ENCODE measurements around the gene ZNF148.

Gene ZNF148

DNA sequence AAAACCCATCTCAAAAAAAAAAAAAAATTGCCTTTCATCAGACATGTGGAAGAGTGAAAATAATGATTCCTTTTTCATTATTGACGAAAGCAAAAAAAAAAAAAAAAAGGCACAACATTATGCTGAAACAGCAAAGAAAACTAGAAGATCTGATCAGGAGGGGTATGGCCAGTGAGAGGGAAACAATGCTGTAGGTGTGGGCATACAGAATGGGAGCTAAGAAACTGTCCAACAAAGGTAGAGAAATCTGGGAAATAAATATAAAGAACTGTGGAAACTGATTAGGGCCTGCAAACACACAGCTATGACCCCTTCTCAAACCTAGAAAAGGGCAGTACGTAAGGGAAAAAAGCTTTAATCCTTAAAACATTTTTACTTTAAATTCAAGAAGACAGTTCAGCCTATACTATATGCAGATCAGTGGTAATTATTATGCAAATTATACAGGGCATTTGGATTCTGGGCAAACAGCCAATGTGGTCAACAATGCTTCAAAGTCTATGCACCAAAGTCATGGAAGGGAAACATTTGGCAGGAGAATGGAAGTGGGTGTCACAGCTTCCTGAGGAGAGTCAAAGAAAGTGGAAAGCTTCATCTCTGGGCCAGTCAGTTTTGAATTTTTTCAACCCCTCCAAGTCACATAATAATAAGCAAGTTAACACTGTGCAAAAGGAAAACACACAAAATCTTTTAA, 94.3 kb downstream of the ZNF148 start:
- DNase-seq (ENCODE audit: low spot score): no peak
- no peak for TF ChIP-seq CTCF (IDR thresholded peaks at IDR 0.05; ENCODE audit: extremely low read depth, missing control alignments)

DNA sequence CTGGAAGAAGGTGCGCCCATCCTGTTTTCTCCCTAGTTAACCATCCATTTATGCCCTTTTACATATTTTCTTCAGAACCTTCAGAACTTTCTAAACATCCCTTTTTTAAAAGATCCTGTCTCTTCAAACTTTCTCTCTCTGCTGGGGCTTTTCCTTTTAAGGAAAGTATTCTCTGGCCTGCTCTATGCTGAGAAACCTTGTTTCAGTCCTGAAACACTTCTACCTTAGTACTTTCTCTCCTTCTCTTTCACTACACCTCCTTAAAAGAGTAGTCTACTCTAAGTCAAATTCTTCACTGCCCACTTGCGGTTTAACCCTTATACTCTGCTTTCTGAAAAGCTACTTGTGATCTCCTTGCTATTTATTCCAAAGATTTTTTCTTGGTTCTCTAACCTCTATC, 97.0 kb downstream of the ZNF148 start:
- no peak for DNase-seq (ENCODE audit: low spot score)
- TF ChIP-seq CTCF (IDR thresholded peaks at IDR 0.05; ENCODE audit: extremely low read depth, missing control alignments): no peak

DNA sequence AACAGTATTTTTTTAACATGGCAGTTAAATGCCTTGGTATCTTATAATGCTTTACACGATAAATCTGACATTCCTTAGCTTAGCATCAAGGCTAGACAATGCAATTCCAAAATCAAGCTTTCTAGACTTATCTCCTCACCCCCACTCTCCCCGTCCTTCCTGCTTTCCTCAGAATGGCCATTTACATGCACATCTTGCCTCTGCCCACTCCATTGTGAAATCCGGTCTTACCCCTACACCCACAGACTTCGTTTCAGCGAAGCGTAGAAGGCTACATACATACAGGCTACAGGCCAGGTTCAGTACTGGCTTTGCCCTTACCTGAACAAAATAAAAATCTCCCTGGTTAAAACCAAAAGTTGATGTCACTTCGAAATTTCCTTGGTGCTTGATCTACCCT, 104.0 kb downstream of the ZNF148 start:
- no peak for DNase-seq (ENCODE audit: low spot score)

GRCh38 chr3:125267460-125267859, 107.7 kb downstream of the ZNF148 start:
- no peak for TF ChIP-seq CTCF (IDR thresholded peaks at IDR 0.05; ENCODE audit: extremely low read depth, missing control alignments)
- DNase-seq (ENCODE audit: low spot score): no peak

More for the DNA sequence above, 104.0 kb downstream of the ZNF148 start:
- no peak for TF ChIP-seq CTCF (IDR thresholded peaks at IDR 0.05; ENCODE audit: extremely low read depth, missing control alignments)

DNA sequence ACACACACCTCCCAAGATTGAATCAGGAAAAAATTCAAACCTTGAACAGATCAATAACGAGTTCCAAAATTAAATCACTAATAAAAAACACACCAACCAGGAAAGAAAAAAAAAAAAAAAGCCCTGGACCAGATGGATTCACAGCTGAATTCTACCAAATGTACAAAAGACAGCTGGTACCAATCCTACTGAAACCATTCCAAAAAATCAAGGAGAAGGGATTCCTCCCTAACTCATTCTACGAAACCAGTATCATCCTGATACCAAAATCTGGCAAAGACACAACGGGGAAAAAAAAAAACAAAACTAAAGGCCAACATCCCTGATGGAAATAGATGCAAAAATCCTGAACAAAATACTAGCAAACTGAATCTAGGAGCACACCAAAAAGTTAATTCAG, 108.2 kb downstream of the ZNF148 start:
- no peak for DNase-seq (ENCODE audit: low spot score)
- no peak for TF ChIP-seq CTCF (IDR thresholded peaks at IDR 0.05; ENCODE audit: extremely low read depth, missing control alignments)

DNA sequence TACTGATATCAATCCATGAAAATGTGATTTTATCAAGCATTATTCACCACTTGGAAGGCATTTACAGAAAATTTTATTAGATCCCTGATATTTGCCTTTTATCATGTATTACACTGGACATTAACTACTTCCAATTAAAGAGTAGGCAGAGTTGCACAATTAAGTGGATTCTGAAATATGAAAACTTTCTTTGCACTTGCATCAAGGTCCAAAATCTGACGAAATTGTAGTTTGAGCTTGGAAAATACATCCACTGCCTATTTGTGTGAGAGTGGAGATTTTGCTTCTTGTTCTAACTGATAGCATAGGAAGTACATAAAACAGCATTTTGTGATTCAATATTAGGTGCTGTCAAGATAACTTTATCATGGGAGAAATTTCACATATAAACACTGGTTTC, 113.0 kb downstream of the ZNF148 start:
- no peak for TF ChIP-seq CTCF (IDR thresholded peaks at IDR 0.05; ENCODE audit: extremely low read depth, missing control alignments)
- no peak for DNase-seq (ENCODE audit: low spot score)

GRCh38 chr3:125261031-125261430, 114.1 kb downstream of the ZNF148 start:
- no peak for TF ChIP-seq CTCF (IDR thresholded peaks at IDR 0.05; ENCODE audit: extremely low read depth, missing control alignments)
- DNase-seq (ENCODE audit: low spot score): no peak
